Stimulated activated CD8-positive, alpha-beta memory T cell treated with anti-CD3 and anti-CD28 coated beads, Interleukin-15, amount 100 ng/mL, for 1 hour (primary cell): ENCODE measurements around the gene MICALL2.
A peak's percentile ranks its signal among the peaks of the same experiment; 100 is the strongest.

Source experiments
- DNase-seq: peaks from one replicate; pipeline ENCODE4 v3.0.0-alpha.2; 2020; ENCODE audit warnings: low read depth

MICALL2 gene

DNA sequence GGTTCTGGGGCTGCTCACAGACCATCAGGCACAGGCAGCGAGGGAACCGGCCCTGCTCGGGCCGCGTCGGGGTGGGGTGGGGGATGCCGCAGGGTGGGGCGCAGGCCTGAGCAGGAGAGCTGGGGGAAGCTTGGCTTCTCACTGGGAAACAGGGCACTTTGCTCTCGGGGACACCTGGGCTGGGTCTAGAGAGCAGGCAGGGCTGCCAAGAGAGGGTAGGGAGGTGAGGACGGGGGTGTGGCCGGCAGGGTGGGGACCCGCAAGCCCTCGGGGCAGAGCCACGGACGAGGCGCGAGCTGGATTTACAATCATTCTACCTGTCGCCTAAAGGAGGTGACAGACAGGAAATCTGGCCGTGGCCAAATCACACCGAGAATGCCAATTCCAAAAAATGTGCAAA lies 33.9 kb upstream of the MICALL2 start:
- no peak for DNase-seq

DNA sequence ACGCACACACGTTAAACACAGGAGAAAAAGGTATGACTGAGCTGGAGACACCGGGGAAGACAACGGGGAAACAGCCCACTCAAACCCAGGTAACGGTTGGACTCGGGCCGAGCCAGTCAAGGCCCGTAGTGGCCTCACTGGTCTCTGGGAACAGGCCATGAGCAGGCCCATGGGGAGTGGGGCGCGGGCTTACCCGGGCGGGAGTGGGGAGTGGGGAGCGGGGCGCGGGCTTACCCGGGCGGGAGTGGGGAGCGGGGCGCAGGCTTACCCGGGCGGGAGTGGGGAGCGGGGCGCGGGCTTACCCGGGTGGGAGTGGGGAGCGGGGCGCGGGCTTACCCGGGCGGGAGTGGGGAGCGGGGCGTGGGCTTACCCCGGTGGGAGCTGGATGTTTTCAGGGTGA lies 33.4 kb upstream of the MICALL2 start:
- no peak for DNase-seq

DNA sequence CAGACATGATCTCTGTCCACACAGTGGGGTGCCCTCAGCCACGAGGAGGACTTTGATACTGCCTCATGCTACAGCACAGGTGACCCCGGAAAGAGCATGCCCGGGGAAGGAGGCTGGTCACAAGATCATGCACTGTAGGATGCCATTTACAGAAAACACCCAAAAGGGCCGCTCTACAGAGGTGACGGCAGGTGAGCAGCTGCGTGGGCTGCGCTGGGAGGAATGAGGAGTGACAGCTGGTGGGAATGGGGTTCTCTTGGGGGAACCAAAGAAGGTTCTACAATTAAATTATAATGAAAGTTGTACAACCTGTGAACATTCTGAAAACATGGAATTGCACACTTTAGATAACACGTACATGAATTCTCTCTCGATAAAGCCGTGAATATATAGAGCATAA lies 33.0 kb upstream of the MICALL2 start:
- DNase-seq, result no peak

DNA sequence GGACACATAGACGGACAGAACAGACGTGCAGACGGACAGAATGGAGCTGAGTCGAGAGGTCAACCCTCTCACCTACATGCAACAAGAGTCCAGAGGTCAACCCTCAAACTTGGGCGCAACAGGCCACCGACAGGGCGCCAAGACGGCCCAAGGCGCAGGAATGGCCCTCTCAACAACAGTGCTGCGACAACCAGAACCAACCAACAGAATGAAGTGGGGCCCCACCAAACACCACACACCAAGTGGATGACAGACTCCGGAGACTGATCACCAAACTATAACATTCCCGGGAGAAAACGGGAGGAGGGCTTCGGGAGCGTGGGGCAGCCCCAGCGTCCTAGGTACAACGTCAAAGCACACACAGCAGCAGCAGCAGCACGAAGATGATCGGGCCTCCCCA lies 31.6 kb upstream of the MICALL2 start:
- no peak for DNase-seq

DNA sequence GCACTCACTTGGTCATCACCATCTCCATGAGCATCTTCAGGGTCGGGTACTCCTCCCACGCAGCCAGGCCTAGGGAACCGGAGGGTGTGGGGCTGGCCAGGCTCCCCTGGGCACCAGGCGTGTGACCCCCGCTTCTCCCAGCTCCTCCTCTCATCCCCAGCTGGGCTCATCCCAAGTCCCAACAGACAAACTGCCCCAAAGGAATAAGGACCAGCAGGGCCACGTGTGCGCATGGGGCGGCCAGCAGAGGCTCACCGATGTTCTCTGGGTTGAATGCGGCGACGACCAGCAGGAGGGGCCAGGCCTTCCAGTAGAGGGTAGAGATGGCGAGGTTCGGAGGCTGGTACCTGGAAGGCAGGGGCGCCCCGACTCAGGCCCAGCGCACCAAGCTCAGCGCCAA lies 30.1 kb upstream of the MICALL2 start:
- no peak for DNase-seq

DNA sequence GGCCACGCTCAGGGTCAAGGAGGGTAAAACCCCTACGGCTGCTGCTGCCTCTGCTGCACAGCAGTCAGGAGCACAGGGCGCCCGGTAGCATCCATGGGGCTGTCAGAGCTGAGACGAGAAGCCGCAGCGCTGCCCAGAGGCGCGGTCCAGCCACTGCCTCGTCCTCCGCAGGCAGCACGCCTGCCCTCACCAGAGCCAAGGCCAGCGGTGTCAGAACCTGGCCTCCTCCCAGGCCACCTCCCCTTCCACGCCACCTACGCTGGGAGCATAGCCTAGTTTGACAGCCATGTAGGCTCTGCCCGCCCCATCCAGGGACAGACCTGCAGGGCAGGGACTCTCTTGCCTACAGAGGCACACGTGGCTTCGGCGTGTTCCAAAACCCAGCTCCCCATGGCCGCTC lies 28.7 kb upstream of the MICALL2 start:
- DNase-seq, result no peak

DNA sequence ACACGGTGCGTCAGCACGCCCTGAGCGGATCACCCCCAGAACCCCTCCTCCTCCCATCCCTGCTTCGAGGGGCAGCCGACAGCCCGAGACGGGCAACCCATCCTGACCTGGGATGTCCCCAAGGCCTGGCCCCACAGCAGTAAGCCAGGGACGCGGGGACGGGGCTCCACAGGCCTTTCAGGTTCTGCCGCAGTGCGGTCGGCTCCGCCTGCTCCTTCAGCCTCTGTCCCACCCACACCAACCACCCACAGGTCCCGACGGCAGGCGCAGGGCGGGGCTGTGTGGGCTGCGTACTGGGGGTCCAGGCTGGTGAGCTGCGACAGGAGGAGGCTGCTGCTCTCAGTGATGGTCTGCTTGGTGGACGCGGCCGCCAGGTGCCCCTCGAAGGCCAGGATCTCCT lies 28.2 kb upstream of the MICALL2 start:
- no peak for DNase-seq

DNA sequence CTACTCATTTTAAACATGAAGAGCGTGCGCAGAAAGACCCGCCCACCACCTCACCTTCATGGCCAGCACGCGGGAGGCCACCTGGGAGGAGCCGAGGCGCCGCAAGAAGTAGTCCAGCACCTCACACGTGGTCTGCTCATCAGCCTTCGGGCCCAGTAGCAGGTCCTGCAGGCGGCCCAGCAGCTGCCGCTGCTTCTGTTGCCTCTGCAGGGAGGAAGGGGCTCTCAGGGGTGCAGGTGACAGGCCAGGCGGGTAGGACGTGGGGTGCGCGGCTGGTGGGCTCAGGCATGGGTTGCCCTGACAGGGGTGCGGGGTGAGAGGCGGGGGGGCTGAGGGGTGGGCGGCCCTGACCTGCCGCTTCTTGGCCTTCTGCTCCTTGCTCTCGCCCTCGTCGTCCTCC lies 27.3 kb upstream of the MICALL2 start:
- no peak for DNase-seq

DNA sequence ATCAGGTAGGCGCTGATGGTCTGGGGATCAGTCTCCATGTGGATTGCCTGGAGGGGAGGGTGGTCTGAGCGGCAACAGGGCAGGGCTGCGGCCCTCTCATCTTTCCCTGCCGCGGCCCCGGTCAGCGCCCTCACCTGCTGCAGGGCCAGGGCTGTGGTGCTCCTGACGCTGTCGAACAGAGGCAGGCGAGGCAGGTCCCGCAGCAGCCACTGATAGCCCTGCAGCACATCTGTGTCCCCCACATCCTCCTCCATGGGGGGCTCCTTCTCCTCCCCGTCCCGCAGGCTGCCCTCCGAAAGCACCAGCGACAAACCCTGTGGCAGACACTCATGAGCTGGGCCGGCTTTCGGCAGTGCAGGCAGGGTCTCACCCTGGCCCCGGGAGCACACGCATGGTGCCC lies 25.9 kb upstream of the MICALL2 start:
- no peak for DNase-seq

DNA sequence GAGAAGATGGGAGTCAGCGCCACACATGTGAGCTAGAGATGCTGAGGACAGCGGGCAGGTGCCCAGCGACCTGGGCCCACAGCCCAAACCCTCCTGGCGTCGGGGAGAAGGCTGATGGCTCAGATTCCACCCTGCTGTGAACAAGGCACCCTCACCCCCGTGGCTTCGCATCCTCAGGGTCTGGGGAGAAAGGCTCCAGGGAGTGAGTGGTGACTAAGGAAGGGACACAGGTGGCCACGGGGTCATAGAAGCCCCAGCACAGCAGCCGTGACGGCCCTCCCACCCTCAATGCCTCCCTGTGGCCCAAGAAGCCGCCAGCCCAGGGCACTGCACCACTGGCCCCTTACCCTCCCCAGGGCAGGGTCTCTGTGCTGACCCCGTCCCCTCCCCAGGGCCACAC lies 25.3 kb upstream of the MICALL2 start:
- no peak for DNase-seq

DNA sequence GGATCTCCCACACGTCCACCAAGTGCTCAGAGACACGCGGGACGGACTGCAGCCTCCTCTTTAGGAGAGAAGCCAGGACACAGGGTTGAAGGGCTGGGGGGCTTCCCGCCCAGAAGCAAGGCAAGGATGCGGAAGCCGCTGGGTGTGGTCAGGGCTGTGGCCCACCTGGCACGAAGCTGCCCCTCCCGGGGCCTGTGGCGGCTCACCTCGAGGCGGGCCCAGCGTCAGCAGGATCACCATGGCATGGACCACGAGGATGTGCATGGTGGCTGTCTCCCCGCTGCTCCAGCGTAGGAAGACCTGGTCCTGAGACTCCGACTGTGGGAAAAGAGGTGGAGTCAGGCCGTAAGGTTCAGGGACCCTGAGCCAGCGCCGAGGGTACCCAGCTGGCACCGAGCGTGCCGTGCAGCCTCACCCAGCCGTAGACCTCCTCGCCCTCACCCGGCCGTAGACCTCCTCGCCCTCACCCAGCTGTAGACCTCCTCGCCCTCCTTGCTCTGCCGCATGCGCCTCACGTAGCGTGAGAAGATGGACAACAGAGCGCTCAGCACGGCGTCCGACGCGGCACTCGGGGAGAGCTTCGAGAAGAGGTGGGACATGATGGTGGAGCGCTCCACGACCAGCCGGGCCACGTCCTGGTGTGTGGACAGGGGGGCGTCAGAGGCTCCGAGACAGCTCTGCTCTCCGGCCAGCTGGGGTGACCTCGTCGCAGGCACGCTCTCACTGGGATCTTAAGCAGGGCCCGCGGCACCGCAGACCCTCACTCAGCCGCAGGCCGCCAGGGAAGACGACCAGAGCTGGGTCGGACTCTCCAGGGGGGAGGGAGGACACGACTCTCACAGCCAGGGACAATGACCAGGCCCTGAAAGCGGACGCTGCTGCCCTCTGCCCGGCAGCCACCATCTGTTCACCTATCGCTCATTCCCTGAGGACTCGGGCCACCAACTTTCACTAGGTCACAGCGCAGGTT lies 24.6 kb upstream of the MICALL2 start:
- DNase-seq, result no peak

DNA sequence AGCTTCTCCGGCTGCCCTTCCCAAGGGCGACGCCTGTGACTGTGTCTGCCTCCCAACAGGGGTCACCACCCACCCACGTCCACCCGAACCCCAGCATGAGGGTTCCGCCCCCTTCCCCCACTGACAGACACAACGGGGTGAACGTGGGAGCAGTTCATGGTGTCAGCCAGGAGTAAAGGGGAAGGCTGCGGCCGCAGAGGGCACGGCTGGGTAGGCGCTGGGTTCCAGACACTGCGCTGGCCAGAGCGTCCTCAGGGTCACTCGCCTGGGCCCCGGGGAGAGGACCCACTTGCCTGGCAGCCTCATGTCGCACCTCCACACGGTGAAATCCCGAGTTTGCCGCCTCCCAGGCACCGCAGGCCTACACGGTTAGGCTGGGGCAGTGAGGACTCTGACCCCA lies 23.8 kb upstream of the MICALL2 start:
- DNase-seq, result no peak

DNA sequence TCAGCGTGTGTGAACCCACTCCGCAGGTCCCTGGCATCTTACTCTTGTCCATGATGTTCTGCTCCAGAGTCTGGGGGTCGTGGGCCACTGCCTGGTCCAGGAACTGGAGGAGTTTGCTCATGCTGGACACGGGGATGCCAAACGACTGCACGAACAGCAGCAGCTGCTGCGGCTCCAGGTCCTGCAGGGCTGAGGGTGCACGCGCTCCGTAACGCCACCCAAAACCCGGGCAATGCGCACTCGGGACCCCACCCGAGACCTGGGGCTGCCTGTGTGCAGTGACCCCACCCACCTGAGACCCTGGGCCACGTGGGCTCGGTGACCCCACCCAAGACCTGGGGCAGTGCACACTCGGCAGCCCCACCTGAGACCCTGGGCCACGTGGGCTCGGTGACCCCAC lies 22.0 kb upstream of the MICALL2 start:
- no peak for DNase-seq

DNA sequence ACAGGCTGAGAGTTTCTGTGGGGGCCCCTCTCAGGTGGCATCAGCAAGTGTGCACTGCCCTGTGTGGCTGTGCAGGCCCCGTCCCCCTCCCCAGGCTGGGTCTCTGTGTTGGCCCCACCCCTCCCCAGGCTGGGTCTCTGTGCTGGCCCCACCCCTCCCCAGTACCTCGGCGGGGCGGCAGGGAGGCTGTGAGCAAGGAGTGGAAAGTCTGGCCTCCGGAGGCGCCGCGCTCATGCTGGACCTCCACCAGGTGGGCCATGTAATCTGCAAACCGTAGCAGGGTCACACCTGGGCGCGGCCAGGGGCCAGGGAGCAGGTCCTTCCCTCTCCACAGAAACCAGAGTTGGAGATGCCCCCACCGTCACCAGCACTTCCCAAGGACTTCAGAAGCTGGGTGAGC lies 21.4 kb upstream of the MICALL2 start:
- DNase-seq, result no peak

DNA sequence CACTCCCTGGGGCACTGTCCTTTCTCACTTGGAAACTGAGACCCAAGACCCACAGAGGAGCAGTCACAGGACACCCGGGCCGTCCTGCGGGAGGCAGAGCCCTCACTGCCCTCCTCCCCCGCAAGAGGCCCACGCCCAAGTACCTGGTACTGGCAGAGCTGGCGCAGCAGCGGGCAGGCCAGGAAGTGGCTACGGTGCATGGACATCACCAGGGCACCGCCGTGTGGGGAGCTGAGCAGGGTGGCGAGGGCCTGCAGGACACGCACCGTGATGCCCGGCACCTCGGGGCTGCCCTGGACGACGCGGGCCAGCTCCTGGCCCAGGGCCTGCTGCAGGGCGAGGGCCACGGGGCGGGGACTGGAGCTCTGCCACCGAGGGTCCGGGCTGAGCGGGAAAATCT lies 20.0 kb upstream of the MICALL2 start:
- no peak for DNase-seq

DNA sequence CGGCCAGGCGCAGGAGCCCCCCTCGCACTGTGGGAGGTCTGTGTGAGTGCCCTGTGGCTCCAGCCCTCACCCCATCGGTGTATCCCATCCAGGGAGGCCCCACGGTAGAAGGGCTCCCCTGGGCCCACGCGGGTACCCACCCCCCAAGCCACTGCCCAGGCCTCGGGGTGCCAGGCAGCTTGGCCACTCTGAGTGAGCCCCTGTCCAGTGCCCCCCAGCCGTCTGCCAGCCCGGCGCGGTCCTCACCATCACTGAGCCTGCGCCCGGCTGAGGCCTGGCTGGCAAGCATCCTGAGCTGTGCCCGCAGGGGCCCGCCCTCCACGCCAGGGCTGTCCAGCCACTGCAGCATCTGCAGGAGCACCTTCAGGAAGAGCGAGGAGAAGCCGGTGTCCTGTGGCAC lies 19.2 kb upstream of the MICALL2 start:
- no peak for DNase-seq

DNA sequence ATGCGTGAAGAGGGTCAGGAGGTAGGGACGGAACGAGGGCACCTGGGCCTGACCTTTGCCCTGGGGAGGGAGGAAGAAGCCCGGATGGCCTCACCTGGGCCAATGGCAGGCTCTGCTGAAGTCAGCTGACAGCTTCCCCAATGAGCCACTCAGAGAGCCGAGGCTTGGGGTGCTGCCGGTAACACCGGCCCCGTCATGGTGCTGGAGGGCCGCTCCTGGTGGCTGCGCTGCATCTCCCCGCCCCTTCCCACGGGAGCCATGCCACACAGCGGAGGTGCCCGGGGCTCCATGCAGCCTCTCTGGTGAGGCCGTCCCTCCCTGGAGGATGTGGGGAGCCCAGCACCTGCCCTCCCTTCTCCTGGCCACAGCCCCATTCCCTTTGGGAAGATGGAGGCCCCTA lies 17.6 kb upstream of the MICALL2 start:
- DNase-seq, result no peak

DNA sequence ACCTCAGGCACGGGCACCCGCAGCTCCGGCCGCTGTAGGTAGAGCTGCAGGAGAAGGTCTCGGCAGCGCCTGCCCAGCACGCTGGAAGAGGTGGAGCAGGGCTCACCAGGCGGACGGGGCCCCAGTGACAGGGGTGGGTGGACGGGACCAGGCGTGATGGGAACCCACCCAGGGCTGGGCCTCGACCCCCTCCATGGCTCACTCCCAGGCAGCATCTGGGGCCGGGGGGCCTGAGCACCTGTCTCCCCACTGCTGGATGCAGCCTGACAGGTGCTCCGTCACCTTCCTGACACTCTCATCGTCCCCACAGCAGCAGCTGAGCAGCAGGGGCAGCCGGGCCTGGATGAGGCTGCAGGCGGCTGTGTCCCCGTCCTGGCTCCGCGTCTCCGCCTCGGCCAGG lies 16.7 kb upstream of the MICALL2 start:
- DNase-seq, result no peak

DNA sequence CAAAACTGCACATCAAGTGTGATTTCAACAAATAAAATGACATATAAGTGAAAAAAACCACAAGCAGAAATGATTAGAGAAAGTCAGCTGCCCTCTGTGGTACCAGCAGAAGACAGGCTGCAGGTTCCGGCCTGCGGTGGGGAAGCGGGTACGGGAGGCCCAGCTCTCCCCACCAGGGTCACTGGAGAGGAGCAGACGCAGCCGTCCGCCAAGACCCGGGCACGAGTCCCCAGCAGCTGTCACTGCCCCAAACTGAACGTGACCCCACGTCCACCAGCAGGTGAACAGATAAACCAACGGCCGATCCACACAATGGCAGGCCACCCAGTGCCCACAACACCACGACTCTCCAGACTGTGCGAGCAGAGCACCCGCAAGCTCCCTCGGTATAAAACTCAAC lies 16.1 kb upstream of the MICALL2 start:
- no peak for DNase-seq

DNA sequence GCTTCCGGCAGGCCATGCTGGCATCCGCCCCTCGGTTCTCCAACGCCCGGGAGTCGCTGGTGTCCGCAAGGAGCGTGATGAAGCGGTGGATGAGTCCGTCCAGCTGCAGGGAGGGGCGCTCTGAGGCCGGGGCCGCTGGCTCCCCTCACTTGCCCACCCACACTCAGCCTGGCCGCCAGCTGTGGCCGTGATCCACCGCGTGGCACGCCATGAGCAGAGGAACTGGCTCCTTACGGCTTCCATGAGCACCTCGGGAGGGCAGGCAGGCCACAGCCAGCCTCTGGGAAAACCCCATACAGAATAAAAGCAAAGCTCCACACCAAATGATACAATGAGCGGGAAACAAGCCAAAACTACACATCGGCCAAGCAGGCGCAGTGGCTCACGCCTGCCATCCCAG lies 15.5 kb upstream of the MICALL2 start:
- DNase-seq, result no peak

DNA sequence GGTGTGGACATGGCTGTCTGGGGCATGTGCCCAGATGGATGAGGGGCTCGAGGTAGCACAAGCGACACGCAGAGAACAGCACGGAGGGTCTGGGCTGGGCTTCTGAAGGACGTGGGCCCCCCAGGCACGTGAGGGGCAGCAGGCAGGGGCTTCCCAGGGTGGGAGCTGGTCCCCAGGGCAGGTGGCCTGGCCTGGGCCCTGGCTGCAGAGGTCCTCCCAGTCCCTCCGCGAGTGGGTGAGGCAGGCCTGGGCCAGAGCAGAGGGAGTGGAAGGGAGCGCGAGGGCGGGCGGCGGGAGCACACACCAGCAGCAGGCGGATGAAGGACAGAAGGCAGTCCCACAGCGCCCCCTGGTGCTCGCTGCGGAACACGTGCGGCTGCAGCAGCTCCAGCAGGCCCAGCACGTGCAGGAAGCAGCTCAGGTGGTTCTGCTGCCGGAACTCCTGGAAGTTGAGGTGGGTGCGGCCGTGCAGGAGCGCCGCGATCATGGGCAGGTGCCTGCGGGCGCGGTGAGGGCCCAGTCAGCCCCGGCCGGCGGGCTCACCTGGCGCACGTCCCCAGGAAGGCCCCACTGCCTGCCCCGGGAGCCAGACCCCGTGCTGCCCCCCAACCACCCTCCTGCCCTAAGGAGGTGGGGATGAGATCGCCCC lies 14.7 kb upstream of the MICALL2 start:
- peak; percentile 72 for DNase-seq

DNA sequence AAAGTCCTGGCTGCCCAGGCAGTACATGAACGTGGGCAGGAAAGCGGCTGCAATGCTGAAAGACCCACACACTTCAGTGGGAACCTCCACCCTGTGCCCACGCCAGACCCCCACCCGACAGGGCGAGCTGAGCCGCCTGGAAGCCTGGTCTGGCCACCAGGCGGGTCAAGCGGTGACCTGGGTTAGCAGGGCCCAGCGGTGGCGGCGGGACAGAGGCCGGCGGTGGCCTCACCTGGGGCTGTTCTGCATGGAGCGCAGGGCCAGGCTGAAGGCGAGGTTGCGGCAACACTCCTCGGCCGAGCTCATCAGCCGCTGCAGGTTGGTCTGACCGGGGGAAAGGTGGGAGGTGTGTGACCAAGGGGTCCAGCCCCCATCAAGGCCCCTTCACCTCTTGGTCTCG lies 11.6 kb upstream of the MICALL2 start:
- DNase-seq, result no peak

DNA sequence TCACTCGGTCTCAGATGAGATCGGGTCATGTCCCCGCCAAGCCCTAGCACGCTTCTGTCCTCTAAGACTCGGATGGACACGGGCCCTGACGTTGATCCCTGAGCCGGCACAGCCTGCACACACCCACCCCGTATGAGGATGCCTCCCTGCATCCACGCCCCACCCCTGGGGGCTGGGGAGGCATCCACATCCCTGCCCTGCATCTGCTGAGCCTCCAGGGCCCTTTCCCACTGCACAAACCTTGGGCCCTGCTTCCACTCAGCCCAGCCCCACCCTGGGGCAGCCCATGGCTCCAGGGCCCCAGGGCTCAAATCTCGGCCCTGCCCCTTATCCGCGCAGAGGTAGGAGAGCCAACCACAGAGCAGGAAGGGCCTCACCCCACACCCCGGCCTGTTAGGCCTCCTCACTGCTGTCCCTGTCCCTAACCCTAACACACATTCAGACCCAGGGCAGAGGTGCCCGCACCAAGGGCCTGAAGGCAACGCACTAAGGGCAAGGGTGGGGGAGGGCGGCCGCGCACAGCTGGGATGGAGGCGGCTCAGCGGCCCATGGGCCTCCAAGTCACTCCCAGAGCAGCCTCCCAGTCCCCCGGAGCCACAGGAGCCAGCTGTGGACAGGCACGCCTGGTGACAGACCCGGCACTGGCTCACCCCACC lies 9.5 kb upstream of the MICALL2 start:
- no peak for DNase-seq
